NCI-H446 treated with DMSO at 0.1 percent for 48 hours (cell line): Measurements from ENCODE around the gene LIN28A.

ENCODE experiments used
- DNase-seq: peaks from one replicate; lab custom pipeline; 2025; lab: John Stamatoyannopoulos, UW

Gene LIN28A

DNA sequence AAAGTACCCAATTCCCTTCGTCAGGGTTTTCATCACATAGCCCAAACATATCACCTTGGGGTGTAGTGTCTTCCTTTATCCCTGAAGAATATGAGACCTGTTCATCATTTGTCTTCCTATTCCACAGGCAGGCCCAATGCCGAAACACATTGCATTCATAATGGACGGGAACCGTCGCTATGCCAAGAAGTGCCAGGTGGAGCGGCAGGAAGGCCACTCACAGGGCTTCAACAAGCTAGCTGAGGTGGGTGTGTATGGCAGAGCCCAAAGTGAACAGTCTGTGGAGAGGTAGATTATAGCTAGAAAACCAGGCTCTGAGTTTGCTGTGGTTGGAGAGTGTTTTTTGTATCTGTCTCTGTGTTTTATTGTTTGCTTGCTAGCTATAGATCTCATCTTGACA, 27.4 kb downstream of the LIN28A start:
- no peak for DNase-seq

DNA sequence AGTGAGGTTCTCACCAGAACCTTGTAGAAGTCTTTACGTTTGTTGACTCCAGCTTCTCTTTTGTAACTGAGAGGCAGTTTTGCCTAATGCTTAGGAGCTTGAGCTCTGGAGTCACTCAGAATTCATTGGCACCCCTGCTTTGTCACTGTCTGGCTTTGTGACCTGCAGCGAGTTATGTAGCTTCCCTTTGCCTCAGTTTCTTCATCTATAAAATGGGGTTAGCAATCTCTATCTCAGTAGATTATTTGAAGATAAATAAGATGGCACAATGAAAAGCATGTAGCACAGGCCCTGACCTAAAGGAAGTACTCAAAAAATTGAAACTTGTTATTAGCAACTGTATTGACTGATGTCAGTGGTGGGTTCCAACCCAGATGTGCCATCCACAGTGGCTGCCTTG, 29.6 kb downstream of the LIN28A start:
- no peak for DNase-seq

- DNase-seq = no peak
Measured at GRCh38 chr1:26449868-26450267, 39.3 kb downstream of the LIN28A start.

- DNase-seq = no peak
Measured at GRCh38 chr1:26450908-26451307, 40.3 kb downstream of the LIN28A start.

DNA sequence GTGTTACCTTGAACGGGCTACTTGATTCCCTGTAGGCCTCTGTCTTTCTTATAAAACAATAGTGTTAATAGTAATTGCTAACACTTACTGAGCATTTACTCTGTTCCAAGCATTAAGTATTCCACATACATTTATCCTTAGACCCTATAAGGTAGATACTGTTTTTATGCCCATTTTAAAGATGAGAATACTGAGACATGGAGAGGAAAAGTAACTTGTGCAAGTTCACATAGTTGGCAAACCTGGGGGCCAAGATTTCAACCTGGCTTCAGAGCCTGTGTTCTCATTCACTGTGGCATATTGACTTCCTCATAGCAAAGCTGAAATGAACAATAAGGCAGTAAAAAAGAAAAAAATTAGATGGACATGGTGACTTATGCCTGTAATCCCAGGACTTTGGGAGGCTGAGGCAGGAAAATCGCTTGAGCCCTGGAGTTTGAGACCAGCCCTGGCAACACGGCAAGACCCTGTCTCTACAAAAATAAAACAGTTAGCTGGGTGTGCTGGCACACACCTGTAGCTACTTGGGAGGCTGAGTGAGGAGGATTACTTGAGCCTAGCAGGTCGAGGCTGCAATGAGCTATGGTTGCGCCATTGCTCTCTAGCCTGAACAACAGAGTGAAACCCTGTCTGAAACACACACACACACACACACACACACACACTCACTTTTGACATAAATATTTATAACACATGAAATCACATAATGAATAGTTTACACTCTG, 42.0 kb downstream of the LIN28A start:
- no peak for DNase-seq

GRCh38 chr1:26459148-26459547, 48.5 kb downstream of the LIN28A start:
- DNase-seq = no peak

DNA sequence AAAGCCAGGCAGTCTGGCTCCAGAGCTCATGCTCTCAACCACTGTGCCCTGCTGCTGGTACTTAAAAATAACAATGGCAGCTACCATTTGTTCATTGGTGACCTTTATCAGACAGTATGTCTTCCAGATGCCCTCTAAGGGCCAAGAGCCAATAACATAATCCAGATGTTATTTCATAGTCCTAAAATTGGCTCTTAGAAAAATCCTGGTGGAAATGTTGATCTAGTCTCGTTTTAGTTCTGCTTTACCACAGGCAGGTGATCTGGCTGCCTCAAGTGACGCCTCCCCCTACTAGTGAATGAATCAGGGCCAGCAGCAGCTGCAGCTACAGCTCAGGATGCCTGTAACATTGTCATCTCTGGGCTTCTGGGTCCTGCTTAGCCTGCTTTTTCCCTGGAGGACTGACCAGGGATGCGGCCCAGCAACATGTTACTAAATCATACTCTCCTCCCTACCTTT, 49.0 kb downstream of the LIN28A start:
- no peak for DNase-seq

DNA sequence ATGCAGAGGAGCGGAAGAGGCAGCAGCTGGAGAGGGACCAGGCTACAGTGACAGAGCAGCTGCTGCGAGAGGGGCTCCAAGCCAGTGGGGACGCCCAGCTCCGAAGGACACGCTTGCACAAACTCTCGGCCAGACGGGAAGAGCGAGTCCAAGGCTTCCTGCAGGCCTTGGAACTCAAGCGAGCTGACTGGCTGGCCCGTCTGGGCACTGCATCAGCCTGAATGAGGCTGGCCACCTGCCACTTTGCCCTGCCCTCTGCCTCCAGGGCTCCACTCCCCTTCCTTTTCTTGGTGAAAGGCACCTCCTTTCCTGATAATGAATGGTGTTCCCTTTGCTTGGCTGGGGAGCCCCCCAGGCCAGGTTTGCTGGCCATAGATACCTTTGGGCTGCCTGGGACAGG, 58.3 kb downstream of the LIN28A start:
- peak; percentile 81 for DNase-seq

- DNase-seq = peak; percentile 86
Measured at GRCh38 chr1:26469558-26469957, 58.9 kb downstream of the LIN28A start.

GRCh38 chr1:26470878-26471497, 60.4 kb downstream of the LIN28A start:
- no peak for DNase-seq

DNA sequence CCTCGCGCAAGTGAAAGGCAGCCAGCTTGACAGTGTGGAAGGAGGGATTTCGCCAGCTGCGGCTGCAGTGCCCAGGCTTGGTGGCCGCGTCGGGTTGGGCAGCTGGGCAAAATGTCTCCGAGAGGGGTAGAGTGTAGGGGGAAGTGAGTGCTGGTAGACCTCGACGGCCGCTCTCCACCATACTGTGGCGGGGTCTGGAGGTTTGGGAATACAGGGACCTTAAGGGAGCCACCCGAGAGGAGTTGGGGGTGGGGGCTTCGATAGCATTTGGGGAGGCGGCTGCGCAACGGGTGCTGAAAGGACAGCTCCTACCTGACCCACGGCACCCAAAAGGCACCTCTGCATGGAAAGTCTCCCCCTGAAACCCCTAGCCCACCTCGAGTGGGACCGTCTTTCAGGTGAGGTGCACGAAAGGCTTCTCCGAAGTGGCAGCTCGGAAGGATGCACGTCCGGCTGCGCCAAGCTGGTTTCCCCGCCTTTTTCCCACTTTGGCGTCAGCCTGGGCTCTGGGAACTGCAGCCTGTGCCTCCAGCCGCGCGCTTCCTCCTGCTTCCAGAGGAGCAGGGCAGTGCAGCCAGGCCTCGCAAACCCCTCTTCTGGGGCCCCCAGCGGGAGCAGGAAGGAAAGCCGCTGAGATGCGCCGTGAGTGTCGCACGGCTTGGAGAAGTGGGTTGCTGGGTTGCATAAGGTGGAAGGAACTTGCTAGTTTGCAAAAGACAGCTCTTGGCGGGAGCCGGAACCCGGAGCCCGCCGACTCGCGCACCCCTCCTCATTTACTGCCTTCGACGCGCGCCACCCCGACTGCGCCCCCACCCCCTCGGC, 61.1 kb downstream of the LIN28A start:
- peak; percentile 88 for DNase-seq

GRCh38 chr1:26472320-26472900, 61.8 kb downstream of the LIN28A start, which contains the start of gene HMGN2:
HMGN2 (plus strand) TSS chr1:26472440; CDS start chr1:26472613, 173 bp downstream.
- peak; percentile 90 for DNase-seq

DNA sequence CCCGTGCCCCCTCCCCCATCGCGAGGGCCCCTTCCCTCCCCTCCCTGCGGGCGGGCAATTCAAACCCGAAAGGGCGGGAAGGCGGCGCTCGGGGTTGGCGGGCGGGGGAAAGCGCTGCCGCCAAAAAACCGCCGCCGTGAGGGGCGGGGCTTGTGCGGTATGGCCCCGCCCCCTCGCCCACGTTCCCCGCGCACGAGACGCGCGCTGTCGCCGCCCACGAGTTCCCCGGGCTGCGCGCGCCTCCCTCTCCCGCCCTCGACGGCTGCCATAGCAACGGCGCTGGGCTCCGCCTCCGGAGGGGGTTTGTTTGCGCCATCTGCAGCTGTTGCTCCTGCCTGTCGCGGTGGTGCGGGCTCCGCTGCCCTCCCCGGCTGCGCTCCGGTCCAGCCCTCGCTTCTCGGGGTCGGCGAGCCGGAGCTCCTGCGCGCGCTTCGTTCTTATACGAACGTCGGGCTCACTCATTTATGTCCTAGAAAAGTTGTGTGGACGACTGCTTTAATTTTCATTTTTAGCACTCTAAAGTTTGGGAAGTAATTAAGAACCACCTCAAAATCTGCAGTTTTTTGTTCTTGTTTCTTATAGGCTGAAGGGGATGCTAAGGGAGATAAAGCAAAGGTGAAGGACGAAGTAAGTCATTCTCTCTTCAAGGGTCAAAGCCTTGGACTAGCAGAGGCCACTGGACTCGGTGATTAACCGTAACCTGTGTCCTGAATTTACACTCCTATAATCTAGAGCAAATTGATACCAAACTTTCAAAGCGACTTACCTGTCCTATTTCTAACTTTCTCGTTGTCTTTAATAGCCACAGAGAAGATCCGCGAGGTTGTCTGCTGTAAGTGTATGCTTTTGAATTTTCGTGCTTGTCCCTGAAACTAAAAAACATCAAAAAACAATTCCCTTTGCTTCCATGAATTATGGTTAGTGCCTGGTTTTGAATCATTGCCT, 62.6 kb downstream of the LIN28A start:
- peak; percentile 89 for DNase-seq

- no peak for DNase-seq
Measured at GRCh38 chr1:26474818-26475217, 64.2 kb downstream of the LIN28A start.

- no peak for DNase-seq
Measured at GRCh38 chr1:26475989-26476388, 65.4 kb downstream of the LIN28A start.

GRCh38 chr1:26476958-26477357, 66.3 kb downstream of the LIN28A start:
- DNase-seq = no peak

GRCh38 chr1:26477446-26478152, 67.0 kb downstream of the LIN28A start:
- DNase-seq = no peak

DNA sequence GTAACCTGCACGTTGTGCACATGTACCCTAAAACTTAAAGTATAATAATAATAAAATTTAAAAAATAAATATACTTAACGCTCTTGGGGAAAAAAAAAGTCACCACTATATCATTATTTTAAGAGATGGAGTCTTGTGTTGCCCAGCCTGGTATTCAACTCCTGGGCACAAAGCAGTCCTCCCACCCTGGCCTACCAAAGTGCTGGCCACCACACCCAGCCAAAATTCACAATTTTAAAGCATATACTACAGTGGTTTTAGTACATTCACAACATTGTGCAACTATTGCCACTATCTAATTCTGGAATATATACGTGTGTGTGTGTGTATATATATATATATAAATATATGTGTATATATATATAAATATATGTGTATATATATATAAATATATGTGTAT, 67.5 kb downstream of the LIN28A start:
- no peak for DNase-seq

DNA sequence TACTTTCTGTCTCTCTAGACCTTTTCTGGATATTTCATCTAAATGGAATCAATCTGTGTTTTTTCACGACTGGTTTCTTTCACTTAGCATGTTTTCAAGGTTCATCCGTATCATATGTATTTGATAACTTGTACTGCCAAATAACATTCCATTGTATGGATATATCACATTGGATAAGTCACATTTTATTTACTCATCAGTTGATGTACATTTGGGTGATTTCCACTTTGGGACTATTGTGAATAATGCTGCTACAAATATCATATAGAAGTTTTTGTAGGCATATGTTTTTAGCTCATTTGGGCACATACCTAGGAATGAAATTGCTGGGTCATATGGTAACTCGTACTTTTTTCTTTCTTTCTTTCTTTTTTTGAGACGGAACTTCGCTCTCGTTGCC, 68.4 kb downstream of the LIN28A start:
- no peak for DNase-seq
